Stimulated activated naive B cell treated with anti-CD40 and anti-IgM and Interleukin-4, amounts not matched to agents 10 μg/mL and 1 μg/mL and 100 μg/mL, for 72 hours (primary cell): ENCODE results near the gene NGRN.

Experiments used
- ATAC-seq, 2 donors: fragments of 150-1000 bp; cut with Tn5 transposase; replicated peaks; 2 replicates each; pipeline ENCODE4 v1.10.0; 2021; ENCODE audit warnings: moderate library complexity in 1 of 2
- DNase-seq: peaks from one replicate; pipeline ENCODE4 v3.0.0; 2021
- H3K27ac Mint-ChIP-seq: one replicate; pipeline ENCODE4 v1.8.0; 2022; ENCODE audit warnings: mild to moderate bottlenecking, mixed read lengths
- H3K27me3 Mint-ChIP-seq, 2 donors: one replicate each; pipeline ENCODE4 v1.8.0; 2022; ENCODE audit warnings: mixed read lengths in 2 of 2
- H3K36me3 Mint-ChIP-seq, 2 donors: one replicate each; pipeline ENCODE4 v1.8.0; 2022; ENCODE audit warnings: mixed read lengths in 2 of 2, mild to moderate bottlenecking in 1 of 2
- H3K4me1 Mint-ChIP-seq, 2 donors: one replicate each; pipeline ENCODE4 v1.8.0; 2022; ENCODE audit warnings: mixed read lengths in 2 of 2, mild to moderate bottlenecking in 1 of 2
- H3K4me3 Mint-ChIP-seq, 2 donors: one replicate each; pipeline ENCODE4 v1.8.0; 2022; ENCODE audit warnings: mild to moderate bottlenecking in 2 of 2, mixed read lengths in 2 of 2, moderate library complexity in 1 of 2
- H3K9me3 Mint-ChIP-seq, 2 donors: one replicate each; pipeline ENCODE4 v1.8.0; 2022; ENCODE audit warnings: mixed read lengths in 2 of 2, mild to moderate bottlenecking in 1 of 2

The NGRN gene, protein sequence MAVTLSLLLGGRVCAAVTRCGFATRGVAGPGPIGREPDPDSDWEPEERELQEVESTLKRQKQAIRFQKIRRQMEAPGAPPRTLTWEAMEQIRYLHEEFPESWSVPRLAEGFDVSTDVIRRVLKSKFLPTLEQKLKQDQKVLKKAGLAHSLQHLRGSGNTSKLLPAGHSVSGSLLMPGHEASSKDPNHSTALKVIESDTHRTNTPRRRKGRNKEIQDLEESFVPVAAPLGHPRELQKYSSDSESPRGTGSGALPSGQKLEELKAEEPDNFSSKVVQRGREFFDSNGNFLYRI

DNA sequence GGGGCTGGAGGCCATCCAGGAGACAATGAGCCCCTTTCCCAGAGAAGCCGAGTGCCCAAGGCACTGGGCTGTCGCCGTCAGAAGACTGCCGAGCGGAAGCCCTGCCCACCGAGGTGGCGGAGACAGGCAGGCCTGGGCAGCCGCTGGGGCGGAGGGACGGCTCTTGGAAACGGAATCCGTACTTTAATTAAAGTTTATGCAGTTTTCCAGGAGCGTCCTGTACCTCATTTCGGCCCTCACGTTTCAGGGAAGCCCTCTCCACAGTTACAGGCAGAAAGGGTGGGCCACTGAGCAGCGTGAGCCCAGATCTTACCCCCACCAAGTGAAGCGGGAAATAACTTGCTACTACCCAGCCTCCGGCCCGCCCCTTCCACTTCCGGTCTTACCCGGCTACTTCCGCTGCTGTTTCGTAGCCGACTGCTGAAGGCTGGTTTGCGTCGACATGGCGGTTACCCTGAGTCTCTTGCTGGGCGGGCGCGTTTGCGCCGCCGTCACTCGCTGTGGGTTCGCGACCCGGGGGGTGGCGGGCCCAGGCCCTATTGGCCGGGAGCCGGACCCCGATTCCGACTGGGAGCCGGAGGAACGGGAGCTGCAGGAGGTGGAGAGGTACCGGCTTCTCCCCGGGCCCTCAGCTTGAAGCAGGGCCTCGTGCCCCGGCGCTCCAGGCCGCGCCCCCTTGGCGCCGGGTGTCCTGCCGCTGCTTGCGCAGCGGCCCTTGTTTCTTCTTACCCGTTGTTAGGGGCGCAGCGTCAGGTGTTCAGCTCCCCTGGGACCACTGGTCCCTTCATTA is at the start of gene NGRN:
NGRN (plus strand) TSS at position 402 of the 790 bp plus-strand sequence; CDS start at position 443, 41 bp downstream.
- Mint-ChIP-seq H3K36me3 (peaks cover 20 to 35% of the 10 kb centered on the region in 2 donors), H3K4me3 (peak within 1 kb of the TSS; percentile 94 to 99), H3K9me3 (no peaks in the 10 kb centered on the region), H3K27ac (peak within 1 kb of the TSS; percentile 99), H3K27me3 (no peaks in the 10 kb centered on the region), H3K4me1 (peaks cover 22 to 49% of the 10 kb centered on the region in 2 donors)
- ATAC-seq (peak; percentile 94 to 96), DNase-seq (peak; percentile 89)

DNA sequence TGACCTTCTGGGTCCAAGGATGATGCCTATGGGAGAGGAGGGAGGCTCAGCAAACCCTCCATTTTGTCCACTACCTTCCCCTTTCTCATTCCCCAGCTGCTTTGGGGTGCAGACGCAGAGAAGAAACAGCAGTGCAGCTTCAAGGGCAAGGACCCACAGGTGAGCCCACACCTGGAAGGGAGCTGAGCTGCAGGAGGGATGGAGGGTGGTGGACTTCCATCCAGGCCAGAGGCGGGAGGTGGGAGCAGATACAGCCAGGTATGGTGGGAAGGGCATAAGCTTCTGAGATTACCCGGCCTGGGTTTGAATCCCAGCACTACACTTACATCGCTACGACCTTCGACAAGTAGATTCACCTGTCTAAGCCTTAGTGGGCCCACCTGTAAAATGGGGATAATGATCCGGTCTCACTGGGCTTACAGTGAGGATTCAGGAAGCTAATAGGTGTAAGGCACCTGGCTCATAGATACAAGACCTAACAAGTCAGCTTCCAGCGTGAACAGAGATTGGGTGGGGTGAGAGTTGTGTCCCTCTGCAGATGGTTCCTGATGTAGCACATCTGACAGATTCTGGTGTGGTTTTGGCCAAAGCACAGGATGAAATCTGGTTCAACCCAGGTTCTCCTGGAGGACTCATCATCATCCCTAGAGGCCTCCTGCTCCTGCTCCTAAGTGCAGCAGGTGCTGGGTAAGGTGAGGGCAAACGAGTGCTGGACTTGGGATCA is 47.6 kb upstream of the NGRN start:
- peaks cover 45 to 73% of the 10 kb centered on the region in 2 donors for H3K4me1 Mint-ChIP-seq
- DNase-seq (no peak), ATAC-seq (no peak)
- peak overlapping the region; percentile 82 for H3K27ac Mint-ChIP-seq
- H3K9me3 Mint-ChIP-seq = no peaks in the 10 kb centered on the region
- no peaks in the 10 kb centered on the region for H3K27me3 Mint-ChIP-seq
- peaks cover 12 to 19% of the 10 kb centered on the region in 2 donors for H3K36me3 Mint-ChIP-seq
- H3K4me3 Mint-ChIP-seq = no peak overlapping the region

DNA sequence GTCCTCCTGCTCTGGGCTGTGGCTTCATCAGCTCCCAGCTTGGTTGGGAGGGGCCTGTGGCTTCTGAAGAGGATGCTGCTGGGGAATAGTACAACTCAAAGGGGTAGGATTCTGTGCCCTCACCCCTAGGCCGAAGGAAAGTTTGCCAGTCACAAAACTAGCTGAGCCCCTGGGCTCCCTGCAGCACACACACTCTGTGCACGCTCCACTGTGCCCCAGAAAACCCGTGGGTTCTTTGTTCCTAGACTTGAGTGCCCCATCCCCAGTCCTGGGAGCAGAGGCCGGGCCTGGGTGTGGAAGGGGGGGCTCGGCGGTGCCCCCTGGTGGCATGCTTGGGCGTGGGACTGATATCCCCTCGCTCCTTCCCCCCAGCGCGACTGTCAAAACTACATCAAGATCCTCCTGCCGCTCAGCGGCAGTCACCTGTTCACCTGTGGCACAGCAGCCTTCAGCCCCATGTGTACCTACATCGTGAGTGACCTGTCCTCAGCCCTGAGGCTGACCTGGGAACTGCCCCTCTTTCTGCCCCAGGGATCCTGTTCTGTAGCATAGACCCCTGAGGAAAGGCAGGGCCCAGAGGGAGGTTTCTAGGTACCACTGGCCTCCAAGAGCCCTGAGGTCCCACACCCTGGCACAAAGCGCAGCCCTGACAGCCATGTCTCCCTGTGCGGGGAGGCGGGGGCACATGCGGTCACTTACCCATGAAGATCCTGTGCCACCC is 45.9 kb upstream of the NGRN start:
- H3K36me3 Mint-ChIP-seq = peaks cover 13 to 25% of the 10 kb centered on the region in 2 donors
- peaks cover 37 to 57% of the 10 kb centered on the region in 2 donors for H3K4me1 Mint-ChIP-seq
- ATAC-seq (peak; percentile 68 to 69), DNase-seq (no peak)
- H3K4me3 Mint-ChIP-seq = no peak overlapping the region
- no peaks in the 10 kb centered on the region for H3K27me3 Mint-ChIP-seq
- H3K27ac Mint-ChIP-seq = peak overlapping the region; percentile 81
- H3K9me3 Mint-ChIP-seq = no peaks in the 10 kb centered on the region

DNA sequence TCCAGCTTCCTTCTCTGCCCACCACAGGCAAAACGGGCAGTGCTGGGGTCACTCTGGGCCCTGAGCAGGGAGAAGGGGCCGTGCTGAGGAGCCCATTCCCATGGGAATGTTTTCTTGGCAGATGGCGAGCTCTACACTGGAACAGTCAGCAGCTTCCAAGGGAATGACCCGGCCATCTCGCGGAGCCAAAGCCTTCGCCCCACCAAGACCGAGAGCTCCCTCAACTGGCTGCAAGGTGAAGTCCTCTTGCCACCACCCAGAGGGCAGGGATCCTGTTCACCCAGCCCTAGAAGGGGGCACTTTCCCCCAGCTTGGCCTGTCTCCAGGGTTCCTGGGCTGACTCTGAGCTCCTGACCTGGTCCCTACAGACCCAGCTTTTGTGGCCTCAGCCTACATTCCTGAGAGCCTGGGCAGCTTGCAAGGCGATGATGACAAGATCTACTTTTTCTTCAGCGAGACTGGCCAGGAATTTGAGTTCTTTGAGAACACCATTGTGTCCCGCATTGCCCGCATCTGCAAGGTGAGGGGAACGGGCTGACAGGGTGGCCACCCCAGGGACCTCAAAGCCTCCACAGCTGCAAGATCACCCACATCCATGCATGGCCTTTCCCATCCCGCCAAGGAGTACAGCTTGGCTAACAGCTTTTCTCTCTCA is 44.1 kb upstream of the NGRN start:
- Mint-ChIP-seq H3K4me1 (peaks cover 30 to 47% of the 10 kb centered on the region in 2 donors), H3K27ac (peak overlapping the region; percentile 68), H3K9me3 (no peaks in the 10 kb centered on the region), H3K36me3 (peaks cover 19 to 28% of the 10 kb centered on the region in 2 donors), H3K4me3 (no peak overlapping the region), H3K27me3 (no peaks in the 10 kb centered on the region)
- peak; percentile 59 to 65 for ATAC-seq
- DNase-seq = no peak

DNA sequence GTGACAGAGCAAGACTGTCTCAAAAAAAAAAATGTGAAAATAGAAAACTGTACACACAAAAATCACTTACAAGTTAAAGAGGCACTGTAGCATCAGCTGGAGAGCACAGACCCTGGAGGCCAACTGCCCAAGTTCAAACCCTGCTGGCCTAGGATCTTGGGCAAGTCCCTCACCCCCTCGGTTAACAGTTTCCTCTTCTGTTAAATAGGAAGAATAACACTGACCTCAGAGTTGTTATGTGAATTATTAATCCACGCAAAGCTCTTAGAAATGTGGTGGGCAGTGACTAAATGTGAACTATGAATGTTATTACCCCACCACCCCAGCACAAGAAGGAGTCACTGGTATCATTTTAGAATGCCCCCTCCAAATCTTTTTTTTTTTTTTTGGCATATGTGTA is 42.9 kb upstream of the NGRN start:
- Mint-ChIP-seq H3K36me3 (peaks cover 19 to 26% of the 10 kb centered on the region in 2 donors), H3K4me1 (peaks cover 22 to 35% of the 10 kb centered on the region in 2 donors), H3K4me3 (no peak overlapping the region), H3K27ac (no peak overlapping the region), H3K9me3 (no peaks in the 10 kb centered on the region), H3K27me3 (no peaks in the 10 kb centered on the region)
- no peak for DNase-seq
- no peak for ATAC-seq

DNA sequence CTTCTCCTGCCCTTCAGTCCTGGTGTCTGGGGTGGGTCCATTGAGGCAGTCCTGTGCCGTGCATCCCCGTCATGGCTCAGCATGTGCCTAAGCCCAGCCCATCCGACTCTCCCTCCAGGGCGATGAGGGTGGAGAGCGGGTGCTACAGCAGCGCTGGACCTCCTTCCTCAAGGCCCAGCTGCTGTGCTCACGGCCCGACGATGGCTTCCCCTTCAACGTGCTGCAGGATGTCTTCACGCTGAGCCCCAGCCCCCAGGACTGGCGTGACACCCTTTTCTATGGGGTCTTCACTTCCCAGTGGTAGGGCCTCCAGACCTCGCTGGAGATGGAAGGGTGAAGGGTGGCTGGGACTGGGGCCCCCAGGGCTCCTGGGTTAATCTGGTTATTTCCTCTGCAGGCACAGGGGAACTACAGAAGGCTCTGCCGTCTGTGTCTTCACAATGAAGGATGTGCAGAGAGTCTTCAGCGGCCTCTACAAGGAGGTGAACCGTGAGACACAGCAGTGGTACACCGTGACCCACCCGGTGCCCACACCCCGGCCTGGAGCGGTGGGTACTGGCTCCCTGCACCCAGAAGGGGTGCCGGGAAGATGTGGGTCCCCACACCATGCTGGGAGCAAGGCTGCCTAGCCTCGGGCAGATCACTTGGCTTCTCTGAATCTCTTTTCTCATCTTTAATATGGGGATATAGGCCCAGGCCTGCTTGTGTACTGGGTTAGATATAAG is 41.9 kb upstream of the NGRN start:
- ATAC-seq = no peak
- no peak overlapping the region for H3K4me3 Mint-ChIP-seq
- no peak overlapping the region for H3K27ac Mint-ChIP-seq
- H3K9me3 Mint-ChIP-seq = no peaks in the 10 kb centered on the region
- H3K27me3 Mint-ChIP-seq = no peaks in the 10 kb centered on the region
- peaks cover 18 to 35% of the 10 kb centered on the region in 2 donors for H3K36me3 Mint-ChIP-seq
- no peak for DNase-seq
- H3K4me1 Mint-ChIP-seq = peaks cover 21 to 25% of the 10 kb centered on the region in 2 donors

DNA sequence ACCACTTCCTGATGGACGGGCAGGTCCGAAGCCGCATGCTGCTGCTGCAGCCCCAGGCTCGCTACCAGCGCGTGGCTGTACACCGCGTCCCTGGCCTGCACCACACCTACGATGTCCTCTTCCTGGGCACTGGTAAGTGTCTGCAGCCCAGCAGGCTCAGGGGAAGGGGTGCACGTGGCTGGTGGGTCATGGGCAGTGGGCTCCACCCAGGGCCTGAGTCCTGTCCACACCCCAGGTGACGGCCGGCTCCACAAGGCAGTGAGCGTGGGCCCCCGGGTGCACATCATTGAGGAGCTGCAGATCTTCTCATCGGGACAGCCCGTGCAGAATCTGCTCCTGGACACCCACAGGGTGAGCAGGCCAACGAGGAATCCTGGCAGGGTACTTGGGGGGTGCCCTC is 40.4 kb upstream of the NGRN start:
- DNase-seq = no peak
- no peak overlapping the region for H3K27ac Mint-ChIP-seq
- H3K4me3 Mint-ChIP-seq = no peak overlapping the region
- peaks cover 23 to 50% of the 10 kb centered on the region in 2 donors for H3K36me3 Mint-ChIP-seq
- H3K27me3 Mint-ChIP-seq = no peaks in the 10 kb centered on the region
- no peaks in the 10 kb centered on the region for H3K9me3 Mint-ChIP-seq
- peaks cover 14 to 18% of the 10 kb centered on the region in 2 donors for H3K4me1 Mint-ChIP-seq
- ATAC-seq = no peak

DNA sequence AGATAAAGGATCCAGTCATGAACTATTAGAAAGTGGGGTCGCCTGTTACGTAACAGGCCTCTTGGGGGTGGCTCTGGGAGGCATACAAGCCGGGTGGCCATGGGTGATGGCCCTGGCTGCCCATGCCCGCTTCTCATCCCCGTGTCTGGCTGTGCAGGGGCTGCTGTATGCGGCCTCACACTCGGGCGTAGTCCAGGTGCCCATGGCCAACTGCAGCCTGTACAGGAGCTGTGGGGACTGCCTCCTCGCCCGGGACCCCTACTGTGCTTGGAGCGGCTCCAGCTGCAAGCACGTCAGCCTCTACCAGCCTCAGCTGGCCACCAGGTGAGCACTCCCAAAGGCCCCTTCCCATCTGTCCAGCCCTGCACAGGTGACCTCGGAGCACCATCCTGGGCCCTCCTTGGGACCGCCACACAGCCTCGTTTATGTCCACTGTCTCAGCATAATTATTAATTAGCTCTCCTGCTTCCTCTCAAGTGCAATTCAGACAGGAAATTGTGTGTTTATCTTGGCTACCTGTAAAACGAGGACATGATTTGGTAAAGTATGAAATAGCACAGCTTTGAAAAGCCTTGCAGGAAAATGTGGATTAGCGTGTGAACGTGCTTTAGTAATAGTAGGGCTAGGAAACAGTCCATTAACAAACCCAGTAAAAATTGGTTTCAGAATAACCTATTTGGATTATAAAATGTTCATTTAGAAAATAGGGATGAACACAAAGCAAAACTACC is 39.8 kb upstream of the NGRN start:
- no peaks in the 10 kb centered on the region for H3K9me3 Mint-ChIP-seq
- no peak overlapping the region for H3K27ac Mint-ChIP-seq
- H3K36me3 Mint-ChIP-seq = peaks cover 25 to 52% of the 10 kb centered on the region in 2 donors
- H3K4me3 Mint-ChIP-seq = no peak overlapping the region
- DNase-seq = no peak
- peaks cover 14 to 23% of the 10 kb centered on the region in 2 donors for H3K4me1 Mint-ChIP-seq
- no peaks in the 10 kb centered on the region for H3K27me3 Mint-ChIP-seq
- no peak for ATAC-seq

DNA sequence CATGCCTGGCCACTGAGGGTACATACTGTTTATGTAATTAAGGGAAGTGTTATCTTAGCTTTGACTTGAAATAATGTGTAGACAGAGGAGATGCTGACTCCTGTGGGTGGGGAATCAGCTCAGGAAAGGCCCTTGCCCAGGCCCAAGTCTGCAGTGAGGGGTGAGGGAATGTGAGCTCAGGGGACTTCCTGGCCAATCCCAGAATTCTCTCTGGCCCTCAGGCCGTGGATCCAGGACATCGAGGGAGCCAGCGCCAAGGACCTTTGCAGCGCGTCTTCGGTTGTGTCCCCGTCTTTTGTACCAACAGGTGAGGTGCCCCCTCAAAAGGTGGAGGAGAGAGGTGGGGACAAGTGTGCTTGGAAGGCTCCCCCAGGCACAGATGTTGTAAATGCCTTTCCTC is 38.1 kb upstream of the NGRN start:
- Mint-ChIP-seq H3K4me1 (peaks cover 26 to 30% of the 10 kb centered on the region in 2 donors), H3K27me3 (no peaks in the 10 kb centered on the region), H3K4me3 (no peak overlapping the region), H3K27ac (peak overlapping the region; percentile 47), H3K36me3 (peaks cover 33 to 63% of the 10 kb centered on the region in 2 donors), H3K9me3 (no peaks in the 10 kb centered on the region)
- ATAC-seq (no peak), DNase-seq (no peak)

DNA sequence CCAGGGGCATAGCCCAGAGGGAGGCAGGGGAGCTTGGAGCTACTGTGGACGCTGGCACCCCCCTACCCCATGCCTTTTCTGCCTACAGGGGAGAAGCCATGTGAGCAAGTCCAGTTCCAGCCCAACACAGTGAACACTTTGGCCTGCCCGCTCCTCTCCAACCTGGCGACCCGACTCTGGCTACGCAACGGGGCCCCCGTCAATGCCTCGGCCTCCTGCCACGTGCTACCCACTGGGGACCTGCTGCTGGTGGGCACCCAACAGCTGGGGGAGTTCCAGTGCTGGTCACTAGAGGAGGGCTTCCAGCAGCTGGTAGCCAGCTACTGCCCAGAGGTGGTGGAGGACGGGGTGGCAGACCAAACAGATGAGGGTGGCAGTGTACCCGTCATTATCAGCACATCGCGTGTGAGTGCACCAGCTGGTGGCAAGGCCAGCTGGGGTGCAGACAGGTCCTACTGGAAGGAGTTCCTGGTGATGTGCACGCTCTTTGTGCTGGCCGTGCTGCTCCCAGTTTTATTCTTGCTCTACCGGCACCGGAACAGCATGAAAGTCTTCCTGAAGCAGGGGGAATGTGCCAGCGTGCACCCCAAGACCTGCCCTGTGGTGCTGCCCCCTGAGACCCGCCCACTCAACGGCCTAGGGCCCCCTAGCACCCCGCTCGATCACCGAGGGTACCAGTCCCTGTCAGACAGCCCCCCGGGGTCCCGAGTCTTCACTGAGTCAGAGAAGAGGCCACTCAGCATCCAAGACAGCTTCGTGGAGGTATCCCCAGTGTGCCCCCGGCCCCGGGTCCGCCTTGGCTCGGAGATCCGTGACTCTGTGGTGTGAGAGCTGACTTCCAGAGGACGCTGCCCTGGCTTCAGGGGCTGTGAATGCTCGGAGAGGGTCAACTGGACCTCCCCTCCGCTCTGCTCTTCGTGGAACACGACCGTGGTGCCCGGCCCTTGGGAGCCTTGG is 37.4 kb upstream of the NGRN start:
- H3K27ac Mint-ChIP-seq = no peak overlapping the region
- no peaks in the 10 kb centered on the region for H3K27me3 Mint-ChIP-seq
- no peaks in the 10 kb centered on the region for H3K9me3 Mint-ChIP-seq
- peaks cover 33 to 66% of the 10 kb centered on the region in 2 donors for H3K36me3 Mint-ChIP-seq
- ATAC-seq (no peak), DNase-seq (no peak)
- peaks cover 34% of the 10 kb centered on the region in 2 donors for H3K4me1 Mint-ChIP-seq
- no peak overlapping the region for H3K4me3 Mint-ChIP-seq

DNA sequence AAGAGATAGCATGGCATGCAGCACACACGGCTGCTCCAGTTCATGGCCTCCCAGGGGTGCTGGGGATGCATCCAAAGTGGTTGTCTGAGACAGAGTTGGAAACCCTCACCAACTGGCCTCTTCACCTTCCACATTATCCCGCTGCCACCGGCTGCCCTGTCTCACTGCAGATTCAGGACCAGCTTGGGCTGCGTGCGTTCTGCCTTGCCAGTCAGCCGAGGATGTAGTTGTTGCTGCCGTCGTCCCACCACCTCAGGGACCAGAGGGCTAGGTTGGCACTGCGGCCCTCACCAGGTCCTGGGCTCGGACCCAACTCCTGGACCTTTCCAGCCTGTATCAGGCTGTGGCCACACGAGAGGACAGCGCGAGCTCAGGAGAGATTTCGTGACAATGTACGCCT is 36.5 kb upstream of the NGRN start:
- no peak for DNase-seq

More for the DNA sequence above, 36.5 kb upstream of the NGRN start:
- Mint-ChIP-seq H3K27me3 (no peaks in the 10 kb centered on the region), H3K4me3 (no peak overlapping the region), H3K36me3 (peaks cover 33 to 62% of the 10 kb centered on the region in 2 donors), H3K4me1 (peaks cover 31 to 34% of the 10 kb centered on the region in 2 donors), H3K27ac (peak overlapping the region; percentile 52), H3K9me3 (no peaks in the 10 kb centered on the region)
- ATAC-seq = no peak
